Fibroblast of peridontal ligament (primary cell): ENCODE measurements around the gene SULT2B1.
"Not testable (repeated sequence)": the region's sequence is repeated elsewhere in the genome, so short reads cannot be mapped to it uniquely, and the experiment has no call there.

ENCODE experiments used
- DNase-seq: peaks from one replicate; pipeline ENCODE4 v3.0.0-alpha.2; 2010; ENCODE audit errors: extremely low read depth

SULT2B1 gene

DNA sequence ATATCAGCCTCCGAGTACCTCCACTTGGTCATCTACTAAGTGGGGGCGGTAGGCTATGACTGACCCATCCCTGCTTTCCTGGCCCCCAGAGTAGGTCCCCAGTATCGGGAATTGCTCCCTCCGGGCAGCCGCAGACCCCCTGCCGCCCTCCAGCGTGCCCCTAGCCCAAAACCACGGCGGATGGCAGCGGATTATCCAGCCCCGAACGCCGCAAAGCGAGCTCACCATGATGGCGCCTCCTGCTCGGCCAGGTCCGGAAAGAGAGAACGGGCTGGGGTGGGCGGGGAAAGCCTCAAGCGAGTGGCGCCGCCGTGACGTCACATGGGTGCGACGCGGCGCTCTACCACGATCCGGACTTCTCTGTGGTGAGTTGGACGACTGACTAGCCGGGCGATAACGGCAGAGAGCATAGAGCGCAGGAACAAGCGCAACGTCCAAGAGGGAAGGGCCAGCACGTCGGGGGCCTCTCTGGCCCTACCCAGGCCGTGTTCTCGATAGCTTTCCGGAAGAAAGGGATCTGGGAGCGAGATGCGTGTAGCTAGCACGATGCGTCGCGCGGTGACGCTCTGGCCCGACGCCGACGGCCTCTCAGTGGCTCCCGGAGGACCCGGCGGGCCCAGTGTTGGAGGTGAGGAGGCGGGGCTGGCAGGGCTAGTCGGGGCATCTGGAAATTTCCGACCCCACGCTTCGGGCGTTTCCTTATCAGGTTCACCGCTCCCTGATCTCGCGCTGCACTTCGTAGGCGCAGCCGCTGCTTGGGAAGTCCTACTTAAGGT lies 67.1 kb downstream of the SULT2B1 start, which contains the start of the genes RPL18 and SPHK2:
TSS of gene RPL18 (minus strand) at position 263 of the 776 bp plus-strand sequence. CDS start at position 228, 35 bp downstream.
TSS of gene SPHK2 (plus strand) at position 591 of the 776 bp plus-strand sequence. CDS start 1,009 bp downstream, outside the sequence.
- DNase-seq: peak; percentile 100

DNA sequence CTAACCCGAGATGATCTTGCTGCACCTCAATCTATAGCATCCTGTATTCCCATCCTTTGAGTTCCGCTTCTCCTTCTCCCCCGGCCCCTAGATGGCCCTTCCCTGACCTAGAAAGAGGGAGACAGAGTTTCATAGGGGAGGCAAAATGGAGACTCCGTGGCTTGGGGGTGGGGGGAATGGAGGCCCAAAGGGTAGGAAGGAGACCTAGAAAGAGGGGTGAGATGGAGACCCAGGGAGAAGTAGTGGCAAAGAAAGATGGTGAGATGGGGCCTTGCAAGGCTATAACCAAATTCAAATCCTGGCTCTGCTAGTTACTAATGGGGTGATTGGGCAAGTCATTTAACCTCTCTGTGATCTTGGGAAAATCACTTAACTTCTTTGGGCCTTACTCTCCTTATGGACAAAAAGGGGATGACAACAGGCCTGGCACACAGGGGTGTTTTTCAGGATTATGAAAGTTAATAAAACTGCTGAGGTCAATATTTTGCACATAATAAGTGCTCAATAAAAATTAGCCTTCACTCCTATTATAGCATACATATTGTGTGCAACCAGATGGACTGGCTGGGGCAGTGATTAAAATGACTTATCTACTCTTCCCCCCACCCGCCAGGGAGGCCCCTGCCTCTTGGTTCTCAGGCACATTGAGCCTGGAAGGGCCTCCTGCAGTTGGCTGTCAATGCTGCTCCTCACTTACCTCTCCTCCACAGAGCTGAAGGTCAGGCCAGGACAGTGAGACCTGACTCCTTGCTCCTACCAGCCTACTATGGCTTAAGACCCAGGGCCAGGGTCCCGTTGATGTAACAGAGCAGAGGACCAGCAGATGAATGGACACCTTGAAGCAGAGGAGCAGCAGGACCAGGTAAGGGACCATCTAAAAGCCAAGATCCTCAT lies 68.0 kb downstream of the SULT2B1 start:
- DNase-seq: peak; percentile 50

DNA sequence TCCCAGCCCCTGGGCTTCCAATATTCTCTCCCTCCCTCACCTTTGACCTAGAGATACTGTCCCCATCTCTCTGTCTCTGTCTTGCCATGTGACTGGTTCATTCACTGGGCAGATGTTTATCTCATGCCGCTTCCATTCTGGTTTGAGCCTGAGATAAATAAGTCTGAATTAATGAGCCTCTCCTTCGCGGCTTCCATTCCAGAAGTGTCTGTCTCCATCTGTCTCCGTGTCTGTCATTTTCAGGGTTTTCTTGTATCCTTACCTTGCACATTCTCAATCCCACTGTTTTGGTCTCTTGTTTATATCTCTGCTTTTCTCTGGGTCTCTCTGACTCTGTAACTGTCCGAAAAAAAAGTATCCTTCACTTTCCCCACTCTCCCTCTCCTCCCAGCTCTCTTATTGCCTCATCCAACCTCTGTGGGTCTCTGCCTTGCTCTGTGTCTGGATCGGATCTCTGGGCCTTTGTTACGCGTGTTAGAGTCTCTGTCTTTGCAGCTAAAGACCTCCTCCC lies 71.6 kb downstream of the SULT2B1 start:
- no peak for DNase-seq

DNA sequence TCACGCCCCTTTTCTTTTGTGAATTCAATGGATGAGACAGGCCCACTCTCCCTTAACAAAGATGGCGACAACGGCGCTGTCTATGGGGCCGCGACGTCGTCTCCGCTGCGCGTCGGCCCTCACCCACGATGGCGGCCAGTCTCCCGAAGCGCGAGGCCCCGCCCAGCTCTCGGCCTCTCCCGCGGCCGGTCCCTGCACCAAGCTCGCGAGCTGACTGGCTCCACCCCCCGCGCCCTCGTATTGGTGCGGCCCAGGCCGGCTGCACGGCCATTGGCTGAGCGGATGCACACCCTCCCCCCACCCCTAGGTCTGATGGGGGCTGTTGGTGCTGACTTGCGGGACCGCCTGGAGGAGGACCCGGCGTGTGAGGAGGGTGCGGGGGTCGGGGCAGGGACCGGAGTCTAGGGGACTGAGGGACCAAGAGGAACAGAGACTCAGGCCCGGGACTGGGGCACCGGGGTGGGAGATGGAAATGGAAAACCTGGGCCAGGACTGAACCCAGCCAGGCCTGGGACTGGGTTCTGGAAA lies 72.2 kb downstream of the SULT2B1 start:
- DNase-seq: peak; percentile 95

DNA sequence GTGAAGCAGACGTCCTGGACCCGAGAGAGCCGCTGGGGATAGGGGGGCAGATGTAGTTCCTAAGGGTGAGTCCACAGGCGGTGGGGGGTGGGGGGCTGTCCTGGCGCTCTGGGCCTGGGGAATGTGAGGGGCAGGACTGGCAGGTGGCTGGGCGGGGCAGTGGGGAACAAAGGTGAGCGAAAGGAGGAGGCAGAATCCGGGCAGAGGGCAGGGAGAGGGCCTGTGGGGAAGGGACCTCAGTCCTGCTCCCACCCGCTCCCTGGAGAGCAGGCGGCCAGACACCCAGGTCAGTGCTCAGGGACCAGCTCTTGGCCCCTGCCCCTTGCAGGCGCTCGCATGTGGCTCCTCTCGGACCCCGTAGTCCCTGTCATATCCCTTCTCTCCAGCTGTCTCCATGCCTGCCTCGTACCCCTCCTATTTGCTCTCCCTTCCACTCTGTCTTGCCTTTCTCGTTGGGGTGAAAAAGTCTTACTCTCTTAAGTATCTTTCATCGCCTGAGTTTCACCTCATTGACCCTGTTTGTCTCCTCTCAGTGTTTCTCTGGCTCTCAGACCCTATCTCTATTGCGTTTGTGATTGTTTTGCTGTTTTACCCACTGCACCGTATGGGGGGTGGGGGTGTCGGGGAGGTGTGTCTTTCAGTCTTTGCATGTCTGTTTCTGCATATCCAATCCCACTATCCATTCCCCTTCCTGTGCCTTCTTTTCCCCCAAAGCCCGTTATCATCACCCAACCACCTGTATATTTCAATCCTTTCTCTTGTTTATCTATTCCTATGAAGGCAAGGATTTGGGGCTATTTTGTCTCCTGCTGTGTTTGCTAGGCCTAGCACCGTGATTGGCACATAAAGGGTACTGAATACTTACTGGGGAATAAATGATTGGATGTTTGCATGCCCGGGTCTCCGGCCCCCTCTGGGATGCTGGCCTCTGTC lies 73.1 kb downstream of the SULT2B1 start:
- DNase-seq: no peak

DNA sequence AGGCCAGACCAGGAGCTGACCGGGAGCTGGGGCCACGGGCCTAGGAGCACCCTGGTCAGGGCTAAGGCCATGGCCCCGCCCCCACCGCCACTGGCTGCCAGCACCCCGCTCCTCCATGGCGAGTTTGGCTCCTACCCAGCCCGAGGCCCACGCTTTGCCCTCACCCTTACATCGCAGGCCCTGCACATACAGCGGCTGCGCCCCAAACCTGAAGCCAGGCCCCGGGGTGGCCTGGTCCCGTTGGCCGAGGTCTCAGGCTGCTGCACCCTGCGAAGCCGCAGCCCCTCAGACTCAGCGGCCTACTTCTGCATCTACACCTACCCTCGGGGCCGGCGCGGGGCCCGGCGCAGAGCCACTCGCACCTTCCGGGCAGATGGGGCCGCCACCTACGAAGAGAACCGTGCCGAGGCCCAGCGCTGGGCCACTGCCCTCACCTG lies 73.9 kb downstream of the SULT2B1 start:
- DNase-seq: no peak

DNA sequence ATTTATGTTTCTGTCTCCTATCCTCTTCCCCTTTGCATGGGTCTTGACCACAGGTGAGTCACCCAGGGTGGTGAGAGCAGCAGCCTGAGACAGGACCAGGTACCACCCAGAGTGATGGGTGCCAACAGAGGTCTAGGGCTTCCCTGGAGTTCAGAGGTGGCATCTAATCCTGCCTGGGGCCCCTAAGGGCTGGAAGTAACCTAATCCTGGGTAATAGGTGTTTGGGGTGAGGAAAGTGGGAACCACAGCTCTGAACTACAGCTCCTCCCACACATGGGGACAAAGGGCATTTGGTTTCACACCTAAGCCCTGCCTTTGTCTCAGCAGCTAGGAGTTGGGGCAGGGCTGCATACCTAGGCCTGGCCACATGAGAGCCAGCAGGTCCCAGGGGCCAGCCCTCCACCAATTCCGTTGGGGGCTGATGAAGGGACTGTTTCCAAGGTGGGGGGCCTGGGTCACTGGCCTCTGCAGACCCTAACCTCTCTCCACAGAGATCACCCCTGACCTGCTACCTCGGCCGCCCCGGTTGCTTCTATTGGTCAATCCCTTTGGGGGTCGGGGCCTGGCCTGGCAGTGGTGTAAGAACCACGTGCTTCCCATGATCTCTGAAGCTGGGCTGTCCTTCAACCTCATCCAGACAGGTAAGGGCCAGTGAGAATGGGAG lies 75.4 kb downstream of the SULT2B1 start:
- no peak for DNase-seq

DNA sequence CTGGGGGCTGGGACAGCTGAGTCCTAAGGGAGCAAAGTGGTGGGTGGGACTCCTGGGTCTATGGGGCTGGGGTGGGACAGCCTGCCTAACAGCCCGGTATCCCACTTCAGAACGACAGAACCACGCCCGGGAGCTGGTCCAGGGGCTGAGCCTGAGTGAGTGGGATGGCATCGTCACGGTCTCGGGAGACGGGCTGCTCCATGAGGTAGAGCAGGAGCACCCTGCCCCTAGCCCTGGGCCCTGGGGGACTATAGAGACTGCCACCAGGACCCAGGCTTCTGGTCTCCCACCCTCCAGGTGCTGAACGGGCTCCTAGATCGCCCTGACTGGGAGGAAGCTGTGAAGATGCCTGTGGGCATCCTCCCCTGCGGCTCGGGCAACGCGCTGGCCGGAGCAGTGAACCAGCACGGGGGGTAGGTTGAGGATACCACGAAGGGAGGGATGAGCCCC lies 75.9 kb downstream of the SULT2B1 start:
- DNase-seq: no peak

DNA sequence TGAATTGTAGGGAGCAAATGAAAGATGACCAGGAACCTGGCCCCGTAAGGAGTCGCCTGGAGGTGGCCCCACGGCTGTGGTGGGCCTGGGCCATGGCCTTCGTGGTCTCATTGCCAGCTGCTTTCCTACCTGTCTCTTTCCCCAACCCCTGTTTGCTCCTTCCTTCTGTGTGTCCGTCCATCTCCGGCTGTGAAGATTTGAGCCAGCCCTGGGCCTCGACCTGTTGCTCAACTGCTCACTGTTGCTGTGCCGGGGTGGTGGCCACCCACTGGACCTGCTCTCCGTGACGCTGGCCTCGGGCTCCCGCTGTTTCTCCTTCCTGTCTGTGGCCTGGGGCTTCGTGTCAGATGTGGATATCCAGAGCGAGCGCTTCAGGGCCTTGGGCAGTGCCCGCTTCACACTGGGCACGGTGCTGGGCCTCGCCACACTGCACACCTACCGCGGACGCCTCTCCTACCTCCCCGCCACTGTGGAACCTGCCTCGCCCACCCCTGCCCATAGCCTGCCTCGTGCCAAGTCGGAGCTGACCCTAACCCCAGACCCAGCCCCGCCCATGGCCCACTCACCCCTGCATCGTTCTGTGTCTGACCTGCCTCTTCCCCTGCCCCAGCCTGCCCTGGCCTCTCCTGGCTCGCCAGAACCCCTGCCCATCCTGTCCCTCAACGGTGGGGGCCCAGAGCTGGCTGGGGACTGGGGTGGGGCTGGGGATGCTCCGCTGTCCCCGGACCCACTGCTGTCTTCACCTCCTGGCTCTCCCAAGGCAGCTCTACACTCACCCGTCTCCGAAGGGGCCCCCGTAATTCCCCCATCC lies 76.7 kb downstream of the SULT2B1 start:
- DNase-seq: no peak

DNA sequence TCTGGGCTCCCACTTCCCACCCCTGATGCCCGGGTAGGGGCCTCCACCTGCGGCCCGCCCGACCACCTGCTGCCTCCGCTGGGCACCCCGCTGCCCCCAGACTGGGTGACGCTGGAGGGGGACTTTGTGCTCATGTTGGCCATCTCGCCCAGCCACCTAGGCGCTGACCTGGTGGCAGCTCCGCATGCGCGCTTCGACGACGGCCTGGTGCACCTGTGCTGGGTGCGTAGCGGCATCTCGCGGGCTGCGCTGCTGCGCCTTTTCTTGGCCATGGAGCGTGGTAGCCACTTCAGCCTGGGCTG lies 77.3 kb downstream of the SULT2B1 start:
- no peak for DNase-seq

DNA sequence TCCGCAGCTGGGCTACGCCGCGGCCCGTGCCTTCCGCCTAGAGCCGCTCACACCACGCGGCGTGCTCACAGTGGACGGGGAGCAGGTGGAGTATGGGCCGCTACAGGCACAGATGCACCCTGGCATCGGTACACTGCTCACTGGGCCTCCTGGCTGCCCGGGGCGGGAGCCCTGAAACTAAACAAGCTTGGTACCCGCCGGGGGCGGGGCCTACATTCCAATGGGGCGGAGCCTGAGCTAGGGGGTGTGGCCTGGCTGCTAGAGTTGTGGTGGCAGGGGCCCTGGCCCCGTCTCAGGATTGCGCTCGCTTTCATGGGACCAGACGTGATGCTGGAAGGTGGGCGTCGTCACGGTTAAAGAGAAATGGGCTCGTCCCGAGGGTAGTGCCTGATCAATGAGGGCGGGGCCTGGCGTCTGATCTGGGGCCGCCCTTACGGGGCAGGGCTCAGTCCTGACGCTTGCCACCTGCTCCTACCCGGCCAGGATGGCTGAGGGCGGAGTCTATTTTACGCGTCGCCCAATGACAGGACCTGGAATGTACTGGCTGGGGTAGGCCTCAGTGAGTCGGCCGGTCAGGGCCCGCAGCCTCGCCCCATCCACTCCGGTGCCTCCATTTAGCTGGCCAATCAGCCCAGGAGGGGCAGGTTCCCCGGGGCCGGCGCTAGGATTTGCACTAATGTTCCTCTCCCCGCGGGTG lies 77.8 kb downstream of the SULT2B1 start:
- DNase-seq: no peak

DNA sequence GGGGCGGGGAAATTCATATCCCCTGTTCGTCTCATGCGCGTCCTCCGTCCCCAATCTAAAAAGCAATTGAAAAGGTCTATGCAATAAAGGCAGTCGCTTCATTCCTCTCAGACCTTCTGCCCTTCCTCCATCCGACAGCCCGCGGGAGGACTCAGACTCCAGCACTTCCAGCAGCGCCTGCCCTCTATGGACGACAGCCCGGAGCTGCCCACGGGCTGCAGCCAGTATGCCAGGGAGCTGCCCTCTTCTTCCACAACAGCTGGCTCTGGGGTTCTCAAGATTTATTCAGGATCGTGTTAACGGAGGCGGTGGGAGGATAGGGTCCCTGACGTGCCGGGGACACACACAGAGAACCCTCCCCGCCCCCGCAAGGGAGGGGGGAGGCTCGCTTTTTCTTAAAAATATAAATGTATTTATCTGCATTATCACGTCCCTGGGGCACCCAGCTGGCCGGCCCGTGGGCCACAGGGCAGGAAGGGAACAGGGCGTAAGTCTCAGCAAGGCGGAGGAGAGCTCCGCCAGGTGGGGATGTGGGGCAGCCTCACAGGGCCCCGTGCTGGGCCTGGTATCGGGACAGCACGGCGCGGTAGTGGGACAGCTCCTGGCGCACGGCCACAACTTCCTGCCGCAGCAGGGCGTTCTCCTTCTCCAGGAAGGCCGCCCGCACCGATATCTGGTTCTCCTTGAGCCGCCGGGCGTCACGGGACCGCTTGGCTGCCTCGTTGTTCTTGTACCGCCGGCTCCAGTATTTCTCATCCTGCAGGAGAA lies 78.5 kb downstream of the SULT2B1 start:
- DNase-seq: no peak

DNA sequence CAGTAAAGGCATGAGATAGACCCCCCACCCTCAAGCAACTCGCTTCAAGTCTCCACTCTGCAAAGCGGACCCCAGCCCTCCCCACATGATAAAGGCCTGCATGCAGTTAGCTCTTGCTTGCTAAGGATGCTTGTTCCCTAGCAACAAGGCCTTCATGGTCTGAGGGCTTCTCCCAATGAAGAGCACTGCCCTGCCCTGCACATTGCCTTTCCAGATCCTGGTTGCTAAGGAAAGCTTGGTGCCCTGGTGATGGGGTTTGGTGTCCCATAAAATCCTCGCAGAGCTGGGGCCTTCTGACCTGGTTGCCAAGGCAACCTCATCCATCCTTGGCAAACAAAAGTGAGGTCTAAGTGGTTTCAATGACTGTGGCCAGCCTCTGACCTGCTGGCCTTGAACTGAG lies 79.3 kb downstream of the SULT2B1 start:
- DNase-seq: no peak

DNA sequence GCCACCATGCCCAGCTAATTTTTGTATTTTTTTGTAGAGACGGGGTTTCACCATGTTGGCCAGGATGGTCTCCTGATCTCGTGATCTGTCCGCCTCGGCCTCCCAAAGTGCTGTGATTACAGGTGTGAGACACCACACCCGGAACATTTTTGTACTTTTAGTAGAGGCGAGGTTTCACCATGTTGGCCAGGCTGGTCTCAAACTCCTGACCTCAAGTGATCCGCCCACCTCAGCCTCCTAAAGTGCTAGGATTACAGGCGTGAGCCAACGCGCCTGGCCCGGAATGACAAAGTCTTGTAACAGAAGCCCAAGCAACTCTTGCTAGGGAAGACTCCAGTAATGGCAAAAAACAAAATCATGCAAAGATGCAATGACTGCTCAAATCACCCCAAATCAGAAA lies 80.3 kb downstream of the SULT2B1 start:
- not testable (repeated sequence) for DNase-seq

DNA sequence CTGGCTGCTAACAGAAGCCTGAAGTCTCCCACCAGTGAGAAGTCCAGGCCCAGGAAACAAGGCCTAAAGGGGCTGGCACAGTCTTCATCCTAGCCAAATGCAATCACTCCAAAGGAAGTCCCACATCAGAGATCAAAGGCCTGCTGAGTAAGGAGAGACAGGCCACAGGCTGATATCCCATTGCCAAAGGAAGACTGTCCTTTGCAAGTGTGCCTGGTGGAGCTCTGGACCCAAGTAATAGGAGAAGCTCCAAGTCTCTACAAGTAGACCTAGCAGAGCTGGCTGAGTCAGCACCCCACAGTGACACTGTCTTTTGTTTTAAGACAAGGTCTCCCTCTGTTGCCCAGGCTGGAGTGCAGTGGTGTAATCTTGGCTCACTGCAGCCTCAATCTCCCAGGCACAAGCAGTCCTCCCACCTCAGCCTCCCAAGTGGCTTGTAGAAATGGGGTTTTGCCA lies 80.7 kb downstream of the SULT2B1 start:
- DNase-seq: peak; percentile 35

DNA sequence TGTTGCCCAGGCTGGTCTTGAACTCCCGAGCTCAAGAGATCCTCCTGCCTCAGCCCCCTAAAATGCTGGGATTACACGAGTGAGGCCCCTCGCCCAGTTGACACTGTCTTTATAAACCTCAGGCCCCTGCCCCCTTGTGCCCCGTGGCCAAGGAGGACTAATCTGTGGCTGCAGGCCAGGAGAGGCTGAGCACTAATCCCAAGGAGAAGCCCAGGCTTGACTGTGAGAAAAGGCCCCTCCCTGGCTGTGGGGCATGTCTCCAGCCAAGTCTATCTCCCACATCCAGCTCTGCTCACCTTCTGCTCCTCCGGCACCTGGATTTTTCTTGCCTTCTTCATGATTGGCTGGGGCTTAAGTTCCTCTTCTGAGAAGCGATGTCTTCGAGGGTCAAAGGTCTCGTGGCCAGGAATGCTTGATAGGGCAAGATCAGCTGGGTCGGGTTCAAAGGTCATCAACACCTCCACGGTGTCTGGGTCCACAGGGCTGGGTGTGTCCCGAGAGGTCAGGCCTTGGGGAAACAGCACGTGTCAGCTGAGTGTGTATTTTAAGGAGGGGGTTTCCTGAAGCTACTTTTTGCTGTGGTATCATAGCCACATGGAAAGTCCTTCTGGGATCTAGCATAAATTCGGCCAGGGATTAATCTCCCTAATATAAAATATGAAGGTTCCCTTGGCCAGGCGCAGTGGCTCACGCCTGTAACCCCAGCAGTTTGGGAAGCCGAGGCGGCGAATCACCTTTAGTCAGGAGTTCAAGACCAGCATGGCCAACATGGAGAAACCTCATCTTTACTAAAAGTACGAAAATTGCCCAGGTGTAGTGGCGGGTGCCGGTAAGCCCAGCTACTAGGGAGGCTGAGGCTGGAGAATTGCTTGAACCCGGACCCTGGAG lies 81.4 kb downstream of the SULT2B1 start:
- no peak for DNase-seq

DNA sequence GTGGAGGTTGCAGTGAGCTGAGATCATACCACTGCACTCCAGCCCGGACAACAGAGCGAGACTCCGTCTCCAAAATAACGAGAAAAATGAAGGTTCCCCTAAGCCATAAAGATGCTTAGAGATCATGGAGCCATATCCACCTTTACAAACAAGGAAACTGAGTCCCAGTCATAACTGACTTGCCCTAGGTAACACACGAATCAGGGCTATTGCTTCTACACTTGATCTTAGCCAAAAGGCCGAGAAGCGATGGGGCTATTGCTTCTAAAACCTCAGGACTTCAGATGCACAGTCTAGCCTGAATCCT lies 82.0 kb downstream of the SULT2B1 start:
- no peak for DNase-seq
